ENCODE results near the gene VDR. TPM values are rescaled to one million over a fixed set of nuclear protein-coding genes. Genes with fewer than 3 reads are reported as not detected.
A peak's percentile ranks its signal among the peaks of the same experiment; 100 is the strongest.
"Not testable (repeated sequence)": the region's sequence is repeated elsewhere in the genome, so short reads cannot be mapped to it uniquely, and the experiment has no call there.

VDR gene
- polyA plus RNA-seq, 1 donor = 11.3 TPM

DNA sequence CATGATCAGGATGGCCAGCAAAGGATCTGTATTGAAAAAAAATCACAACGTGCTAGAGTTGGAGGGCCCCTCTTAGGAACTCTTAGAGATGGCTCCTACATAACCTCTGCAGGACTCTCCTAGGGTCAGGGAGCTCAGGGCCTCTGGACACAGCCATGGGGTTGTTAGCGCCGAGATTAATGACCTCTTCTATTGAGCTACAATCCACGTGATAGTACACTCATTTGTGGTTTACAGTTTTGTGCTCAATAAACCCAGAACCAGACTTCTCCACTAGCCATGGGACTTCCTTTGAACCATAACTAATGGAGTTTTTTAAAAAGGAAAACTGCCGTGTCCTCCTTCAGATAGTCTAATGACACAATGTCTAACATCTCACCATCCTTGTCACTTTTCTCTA, 55.5 kb downstream of the VDR start:
- Histone ChIP-seq H3K27ac (ENCODE audit: low read length) (no peak overlapping the region), H3K27me3 (ENCODE audit: control insufficient read depth, insufficient read depth, low read length) (no peaks in the 10 kb centered on the region), H3K36me3 (ENCODE audit: control insufficient read depth, insufficient read depth, low read length) (peaks cover 21% of the 10 kb centered on the region), H3K9me3 (ENCODE audit: control insufficient read depth, low read depth, low read length) (peaks cover 3% of the 10 kb centered on the region), H3K4me1 (ENCODE audit: control insufficient read depth, insufficient read depth, low read length) (no peaks in the 10 kb centered on the region), H3K4me3 (ENCODE audit: low read length) (no peak overlapping the region)
- 69% methylated on average over 3 of the region's 5 CpGs for WGBS (ENCODE audit: insufficient coverage, low lambda C conversion rate)
- no peak for DNase-seq

DNA sequence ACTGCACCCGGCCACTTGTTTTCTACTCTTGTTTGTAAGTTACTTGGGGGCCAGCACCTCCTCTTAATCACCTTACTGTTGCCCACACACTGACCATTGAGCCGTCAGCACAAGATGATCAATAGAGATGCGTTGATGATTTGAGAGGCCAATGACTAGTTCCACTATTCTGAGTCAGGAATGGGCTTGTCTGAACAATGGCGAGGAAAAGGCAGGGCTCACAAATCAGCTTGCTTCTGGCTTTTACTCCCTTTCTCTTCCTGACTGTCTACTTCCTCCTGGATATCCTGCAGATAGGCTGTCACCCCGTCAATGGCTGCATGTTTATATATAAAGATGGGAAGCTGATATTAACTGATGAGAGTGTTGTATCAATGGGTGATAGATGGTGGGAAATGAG, 55.9 kb downstream of the VDR start:
- no peak overlapping the region for H3K4me3 ChIP-seq (ENCODE audit: low read length)
- no peak overlapping the region for H3K27ac ChIP-seq (ENCODE audit: low read length)
- H3K9me3 ChIP-seq (ENCODE audit: control insufficient read depth, low read depth, low read length) = peaks cover 3% of the 10 kb centered on the region
- WGBS (ENCODE audit: insufficient coverage, low lambda C conversion rate) = 83% methylated on average over 1 of the region's 5 CpGs
- H3K36me3 ChIP-seq (ENCODE audit: control insufficient read depth, insufficient read depth, low read length) = peaks cover 22% of the 10 kb centered on the region
- DNase-seq = no peak
- H3K4me1 ChIP-seq (ENCODE audit: control insufficient read depth, insufficient read depth, low read length) = no peaks in the 10 kb centered on the region
- H3K27me3 ChIP-seq (ENCODE audit: control insufficient read depth, insufficient read depth, low read length) = no peaks in the 10 kb centered on the region

DNA sequence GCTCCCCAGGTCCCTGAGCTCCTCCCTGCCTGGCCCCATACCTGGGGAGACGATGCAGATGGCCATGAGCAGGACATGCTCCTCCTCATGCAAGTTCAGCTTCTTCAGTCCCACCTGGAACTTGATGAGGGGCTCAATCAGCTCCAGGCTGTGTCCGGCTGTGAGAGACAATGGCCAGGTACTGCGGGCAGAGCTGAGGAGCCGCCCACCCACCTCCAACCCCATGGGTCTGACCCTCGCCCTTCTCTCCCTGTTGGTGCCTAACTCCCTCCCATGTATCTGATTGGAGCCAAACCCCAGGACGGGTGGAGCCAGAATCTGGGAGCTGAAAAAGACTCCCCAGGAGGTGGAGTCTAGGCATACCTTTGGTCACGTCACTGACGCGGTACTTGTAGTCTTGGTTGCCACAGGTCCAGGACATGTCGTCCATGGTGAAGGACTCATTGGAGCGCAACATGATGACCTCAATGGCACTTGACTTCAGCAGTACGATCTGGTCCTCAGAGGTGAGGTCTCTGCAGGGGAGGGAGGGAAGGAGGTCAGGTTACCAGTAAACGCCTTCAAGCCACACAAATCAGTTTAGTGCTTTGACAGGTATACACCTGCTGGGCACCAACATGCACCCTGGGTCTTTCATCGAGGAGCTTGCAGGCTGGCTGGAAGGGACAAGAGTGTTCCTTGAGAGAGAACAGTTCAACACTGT, 58.3 kb downstream of the VDR start:
- Histone ChIP-seq H3K9me3 (ENCODE audit: control insufficient read depth, low read depth, low read length) (peaks cover 3% of the 10 kb centered on the region), H3K27me3 (ENCODE audit: control insufficient read depth, insufficient read depth, low read length) (no peaks in the 10 kb centered on the region), H3K4me1 (ENCODE audit: control insufficient read depth, insufficient read depth, low read length) (peaks cover 7% of the 10 kb centered on the region), H3K36me3 (ENCODE audit: control insufficient read depth, insufficient read depth, low read length) (peaks cover 18% of the 10 kb centered on the region), H3K27ac (ENCODE audit: low read length) (no peak overlapping the region), H3K4me3 (ENCODE audit: low read length) (no peak overlapping the region)
- no peak for DNase-seq
- no CpG with 5 or more reads among the region's 14 CpGs for WGBS (ENCODE audit: insufficient coverage, low lambda C conversion rate)

DNA sequence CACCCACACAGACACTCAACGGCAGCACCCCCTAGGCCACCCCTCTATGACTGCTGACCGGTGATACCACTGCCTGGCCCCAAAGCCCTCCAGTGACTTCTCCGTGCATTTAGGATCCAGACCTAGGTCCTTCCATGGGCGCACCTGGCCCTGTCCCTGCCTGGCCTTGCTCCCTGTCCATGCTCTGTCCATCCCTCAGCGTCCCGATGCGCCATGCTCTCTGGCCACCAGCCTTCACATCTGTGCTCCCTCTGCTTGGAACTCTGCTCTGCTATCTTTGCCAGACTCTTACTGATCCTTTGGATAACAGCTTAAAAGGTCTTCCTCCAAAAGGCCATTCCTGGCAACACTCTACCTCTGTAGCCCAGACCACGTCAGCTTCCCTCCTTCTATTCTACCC, 59.7 kb downstream of the VDR start:
- Histone ChIP-seq H3K27me3 (ENCODE audit: control insufficient read depth, insufficient read depth, low read length) (no peaks in the 10 kb centered on the region), H3K4me3 (ENCODE audit: low read length) (no peak overlapping the region), H3K36me3 (ENCODE audit: control insufficient read depth, insufficient read depth, low read length) (peaks cover 18% of the 10 kb centered on the region), H3K4me1 (ENCODE audit: control insufficient read depth, insufficient read depth, low read length) (peaks cover 7% of the 10 kb centered on the region), H3K27ac (ENCODE audit: low read length) (no peak overlapping the region), H3K9me3 (ENCODE audit: control insufficient read depth, low read depth, low read length) (peaks cover 3% of the 10 kb centered on the region)
- DNase-seq = no peak
- 100% methylated on average over 1 of the region's 8 CpGs for WGBS (ENCODE audit: insufficient coverage, low lambda C conversion rate)

DNA sequence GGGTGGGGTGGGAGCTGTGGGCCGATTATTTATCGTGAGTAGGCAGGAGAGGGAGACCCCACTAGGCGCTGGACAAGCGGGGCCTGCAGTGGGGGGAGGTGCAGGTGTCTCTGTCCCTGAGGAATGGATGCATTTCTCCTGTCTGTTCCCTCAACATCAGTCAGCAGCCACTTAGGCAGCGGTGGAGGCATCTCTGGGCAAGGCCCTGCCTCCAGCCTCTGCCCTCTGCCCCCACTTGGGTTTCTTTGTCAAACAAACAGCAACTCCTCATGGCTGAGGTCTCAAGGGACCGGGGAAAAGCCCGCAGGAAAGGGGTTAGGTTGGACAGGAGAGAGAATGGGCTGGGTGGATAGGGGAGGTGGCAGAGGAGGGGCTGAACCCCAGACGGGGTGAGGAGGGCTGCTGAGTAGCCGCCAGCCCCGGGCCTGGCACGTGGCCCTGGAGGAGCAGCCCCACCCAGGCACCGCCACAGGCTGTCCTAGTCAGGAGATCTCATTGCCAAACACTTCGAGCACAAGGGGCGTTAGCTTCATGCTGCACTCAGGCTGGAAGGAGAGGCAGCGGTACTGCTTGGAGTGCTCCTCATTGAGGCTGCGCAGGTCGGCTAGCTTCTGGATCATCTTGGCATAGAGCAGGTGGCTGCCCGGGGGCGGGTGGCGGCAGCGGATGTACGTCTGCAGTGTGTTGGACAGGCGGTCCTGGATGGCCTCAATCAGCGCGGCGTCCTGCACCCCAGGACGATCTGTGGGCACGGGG, 60.4 kb downstream of the VDR start:
- WGBS (ENCODE audit: insufficient coverage, low lambda C conversion rate) = no CpG with 5 or more reads among the region's 28 CpGs
- DNase-seq = no peak
- peaks cover 7% of the 10 kb centered on the region for H3K4me1 ChIP-seq (ENCODE audit: control insufficient read depth, insufficient read depth, low read length)

DNA sequence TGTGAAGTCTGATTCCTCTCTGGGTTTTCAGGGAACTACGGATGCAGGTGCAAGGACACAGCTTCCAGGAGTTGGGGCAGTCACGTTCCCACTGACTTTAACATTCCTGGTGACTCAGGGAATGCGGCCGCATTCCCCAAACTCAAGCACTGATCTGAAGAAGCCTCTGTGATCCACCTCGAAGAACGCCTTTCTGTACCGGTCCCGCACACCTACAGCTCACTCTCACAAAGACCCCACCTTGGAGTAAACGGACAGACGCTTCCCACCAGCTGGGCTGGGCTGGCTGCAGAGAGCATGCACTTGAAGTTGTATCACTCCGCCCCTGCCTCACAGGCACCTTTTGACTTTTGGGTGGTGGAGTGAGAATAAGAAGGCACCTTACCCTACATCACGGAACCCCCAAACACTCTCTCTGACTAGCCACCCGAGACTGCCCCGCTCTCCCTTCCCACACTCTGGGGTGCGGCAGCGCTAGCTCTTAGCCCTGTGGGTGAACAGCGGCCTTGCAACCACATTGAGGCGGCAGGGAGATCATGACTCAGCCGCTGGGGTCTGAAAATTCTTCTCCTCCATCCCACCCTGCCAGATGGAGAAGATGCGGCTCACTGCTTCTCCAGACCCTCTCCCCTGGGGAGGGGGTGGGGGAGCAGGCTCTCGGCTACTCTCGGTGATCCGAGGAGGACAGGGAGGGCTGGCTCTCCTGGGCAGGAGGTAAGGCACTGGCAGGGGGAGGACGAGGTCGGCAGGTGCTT, 61.4 kb downstream of the VDR start:
- peaks cover 2% of the 10 kb centered on the region for H3K27me3 ChIP-seq (ENCODE audit: control insufficient read depth, insufficient read depth, low read length)
- no peak for DNase-seq
- 60% methylated on average over 1 of the region's 25 CpGs for WGBS (ENCODE audit: insufficient coverage, low lambda C conversion rate)
- H3K4me3 ChIP-seq (ENCODE audit: low read length) = no peak overlapping the region
- H3K9me3 ChIP-seq (ENCODE audit: control insufficient read depth, low read depth, low read length) = peaks cover 3% of the 10 kb centered on the region
- H3K27ac ChIP-seq (ENCODE audit: low read length) = no peak overlapping the region
- H3K36me3 ChIP-seq (ENCODE audit: control insufficient read depth, insufficient read depth, low read length) = peaks cover 18% of the 10 kb centered on the region
- H3K4me1 ChIP-seq (ENCODE audit: control insufficient read depth, insufficient read depth, low read length) = peaks cover 7% of the 10 kb centered on the region

More for the DNA sequence above, 60.4 kb downstream of the VDR start:
- Histone ChIP-seq H3K27me3 (ENCODE audit: control insufficient read depth, insufficient read depth, low read length) (no peaks in the 10 kb centered on the region), H3K9me3 (ENCODE audit: control insufficient read depth, low read depth, low read length) (peaks cover 3% of the 10 kb centered on the region), H3K36me3 (ENCODE audit: control insufficient read depth, insufficient read depth, low read length) (peaks cover 18% of the 10 kb centered on the region), H3K4me3 (ENCODE audit: low read length) (no peak overlapping the region), H3K27ac (ENCODE audit: low read length) (no peak overlapping the region)

DNA sequence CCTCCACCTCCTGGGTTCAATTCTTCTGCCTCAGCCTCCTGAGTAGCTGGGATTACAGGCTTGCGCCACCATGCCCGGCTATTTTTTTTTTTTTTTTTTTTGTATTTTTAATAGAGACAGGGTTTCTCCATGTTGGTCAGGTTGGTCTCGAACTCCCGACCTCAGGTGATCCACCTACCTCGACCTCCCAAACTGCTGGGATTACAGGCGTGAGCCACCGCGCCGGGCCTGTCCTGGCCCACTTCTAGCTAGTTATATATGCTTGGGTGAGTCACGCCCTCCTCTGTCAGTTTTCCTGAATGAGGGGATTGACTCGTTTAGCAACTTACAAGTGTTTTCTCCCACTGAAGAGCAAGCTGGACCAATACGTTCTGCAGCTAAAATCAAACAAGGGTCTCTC, 62.3 kb downstream of the VDR start:
- not testable (repeated sequence) for DNase-seq; H3K27ac ChIP-seq (ENCODE audit: low read length); H3K4me1 ChIP-seq (ENCODE audit: control insufficient read depth, insufficient read depth, low read length); H3K9me3 ChIP-seq (ENCODE audit: control insufficient read depth, low read depth, low read length); H3K27me3 ChIP-seq (ENCODE audit: control insufficient read depth, insufficient read depth, low read length); H3K4me3 ChIP-seq (ENCODE audit: low read length)
- H3K36me3 ChIP-seq (ENCODE audit: control insufficient read depth, insufficient read depth, low read length) = peaks cover 18% of the 10 kb centered on the region
- 100% methylated on average over 1 of the region's 12 CpGs for WGBS (ENCODE audit: insufficient coverage, low lambda C conversion rate)

DNA sequence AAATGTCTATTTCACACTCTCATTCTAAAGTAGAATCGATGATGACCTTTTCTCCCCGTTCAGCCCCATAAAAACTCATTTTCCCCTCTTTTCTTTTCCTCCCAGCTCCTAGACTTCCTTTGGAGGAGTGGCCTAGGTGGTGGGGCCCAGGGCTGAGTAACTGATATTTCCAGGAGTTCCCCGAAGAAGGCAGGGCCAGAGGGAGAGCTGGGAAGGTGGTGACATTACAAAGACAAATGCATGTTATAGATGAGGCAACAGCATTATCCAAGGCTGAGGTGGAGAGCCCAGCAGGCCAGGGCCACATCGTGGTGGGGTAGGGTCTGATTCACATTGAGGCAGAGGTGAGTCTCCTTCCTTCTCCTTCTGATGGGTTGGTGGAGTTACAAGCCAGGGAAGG, 62.9 kb downstream of the VDR start:
- Histone ChIP-seq H3K4me3 (ENCODE audit: low read length) (no peak overlapping the region), H3K4me1 (ENCODE audit: control insufficient read depth, insufficient read depth, low read length) (peaks cover 7% of the 10 kb centered on the region), H3K9me3 (ENCODE audit: control insufficient read depth, low read depth, low read length) (peaks cover 3% of the 10 kb centered on the region), H3K27me3 (ENCODE audit: control insufficient read depth, insufficient read depth, low read length) (peaks cover 2% of the 10 kb centered on the region), H3K27ac (ENCODE audit: low read length) (peak overlapping the region; percentile 39), H3K36me3 (ENCODE audit: control insufficient read depth, insufficient read depth, low read length) (peaks cover 18% of the 10 kb centered on the region)
- WGBS (ENCODE audit: insufficient coverage, low lambda C conversion rate) = no CpG with 5 or more reads among the region's 4 CpGs
- DNase-seq = peak in 1 of 2 donors; percentile 76

DNA sequence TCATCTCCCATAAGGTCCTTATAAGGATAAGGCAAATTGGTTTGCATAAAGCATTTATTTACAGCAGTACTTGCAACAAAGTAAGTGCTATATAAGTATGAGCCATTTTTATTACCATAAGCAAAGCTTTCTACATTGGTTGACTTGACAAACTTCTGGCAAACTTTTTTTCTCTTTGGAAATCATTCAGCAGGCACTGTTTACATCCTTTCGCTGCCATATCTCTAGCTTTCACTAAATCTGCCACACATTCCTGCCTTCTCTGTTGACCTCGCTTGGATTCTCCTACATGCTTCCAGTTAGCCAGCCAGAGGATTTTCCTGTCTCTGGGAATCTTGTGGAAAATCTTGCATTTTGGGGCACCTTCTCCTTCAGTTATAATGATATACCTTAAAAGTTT, 63.3 kb downstream of the VDR start:
- no peak for DNase-seq
- 33% methylated on average over 1 of the region's 2 CpGs for WGBS (ENCODE audit: insufficient coverage, low lambda C conversion rate)
- peaks cover 3% of the 10 kb centered on the region for H3K9me3 ChIP-seq (ENCODE audit: control insufficient read depth, low read depth, low read length)
- no peak overlapping the region for H3K4me3 ChIP-seq (ENCODE audit: low read length)
- peaks cover 7% of the 10 kb centered on the region for H3K4me1 ChIP-seq (ENCODE audit: control insufficient read depth, insufficient read depth, low read length)
- H3K27ac ChIP-seq (ENCODE audit: low read length) = peak overlapping the region; percentile 39
- H3K36me3 ChIP-seq (ENCODE audit: control insufficient read depth, insufficient read depth, low read length) = peaks cover 18% of the 10 kb centered on the region
- peaks cover 2% of the 10 kb centered on the region for H3K27me3 ChIP-seq (ENCODE audit: control insufficient read depth, insufficient read depth, low read length)

DNA sequence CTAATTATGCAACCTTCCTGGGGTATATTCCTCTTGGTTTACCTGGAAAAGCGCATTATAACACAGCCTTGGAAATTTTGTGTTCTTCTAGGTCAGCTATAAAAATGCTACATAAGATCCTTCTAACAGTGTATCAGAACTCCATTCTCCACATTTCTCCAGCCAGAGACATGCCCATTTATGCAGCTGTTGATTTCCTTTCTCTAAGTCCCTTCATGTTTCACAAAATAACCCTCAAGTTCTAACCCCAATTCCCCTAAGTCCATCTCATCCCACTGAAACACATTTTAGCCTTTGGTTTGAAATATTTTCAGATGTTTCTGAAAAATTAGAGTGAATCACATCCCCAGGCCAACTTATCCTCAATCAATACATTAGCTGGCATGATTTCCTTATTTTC, 64.2 kb downstream of the VDR start:
- no peak for DNase-seq
- Histone ChIP-seq H3K27me3 (ENCODE audit: control insufficient read depth, insufficient read depth, low read length) (peaks cover 2% of the 10 kb centered on the region), H3K9me3 (ENCODE audit: control insufficient read depth, low read depth, low read length) (peaks cover 3% of the 10 kb centered on the region), H3K27ac (ENCODE audit: low read length) (no peak overlapping the region), H3K36me3 (ENCODE audit: control insufficient read depth, insufficient read depth, low read length) (peaks cover 13% of the 10 kb centered on the region), H3K4me1 (ENCODE audit: control insufficient read depth, insufficient read depth, low read length) (peaks cover 7% of the 10 kb centered on the region), H3K4me3 (ENCODE audit: low read length) (no peak overlapping the region)
- 100% methylated on average over 1 of the region's 1 CpG for WGBS (ENCODE audit: insufficient coverage, low lambda C conversion rate)

Measured in large intestine (tissue), 3 donors.